ENCODE measurements around the gene EZH1.

The EZH1 gene

DNA sequence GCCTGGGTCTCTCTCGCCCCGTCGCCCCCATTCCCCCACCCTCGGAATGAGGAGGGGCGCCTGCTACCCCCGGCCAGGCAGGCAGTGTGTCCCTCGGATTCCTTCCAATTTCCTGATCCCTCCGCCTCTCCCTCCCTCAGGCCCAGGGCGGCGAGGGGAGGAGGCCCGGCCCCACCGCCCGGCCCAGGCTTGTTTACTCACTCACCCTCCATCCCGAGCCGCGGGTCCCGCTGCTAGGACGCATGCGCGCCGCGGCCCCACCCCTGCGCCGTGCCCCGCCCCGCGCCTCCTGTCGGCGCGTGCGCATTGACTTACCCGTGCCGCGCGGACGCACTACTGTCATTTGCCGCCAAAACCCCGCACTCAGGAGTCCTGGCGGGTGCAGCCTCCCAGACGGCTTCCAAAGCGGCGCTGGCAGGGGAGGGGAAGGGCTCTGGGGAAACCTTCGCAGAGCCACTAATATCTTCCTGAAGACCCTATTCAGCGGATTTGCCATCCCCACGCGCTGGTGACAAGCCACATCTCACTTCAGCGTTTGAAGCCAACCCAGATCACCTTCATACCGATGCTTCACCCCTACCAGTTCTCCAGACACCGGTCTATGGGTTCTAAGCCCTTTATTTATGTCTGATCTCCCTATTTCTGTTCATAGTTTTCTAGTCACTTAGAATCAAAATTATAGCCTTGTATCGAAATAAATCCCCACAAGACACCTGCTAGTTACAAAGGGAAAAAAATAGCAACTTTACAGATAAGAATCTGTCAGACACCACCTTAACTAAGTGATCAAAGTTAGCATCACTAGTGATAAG is at the start of gene EZH1:
Gene EZH1 (minus strand): TSS at position 235 of the 812 bp plus-strand sequence. CDS start 16,099 bp downstream, outside the sequence.
- no peaks in the 10 kb centered on the region for H3K36me3 ChIP-seq
- H3K27ac ChIP-seq: peak within 1 kb of the TSS; percentile 92
- no peaks in the 10 kb centered on the region for H3K9me3 ChIP-seq
- H3K4me1 ChIP-seq: peaks cover 0 to 17% (median 9%) of the 10 kb centered on the region in 4 donors
- intact Hi-C loops (cut with DNase I; ENCODE audit: low total_unique reads): no loop called here
- H3K27me3 ChIP-seq: no peaks in the 10 kb centered on the region
- peak; percentile 86 to 93 for DNase-seq
- TF ChIP-seq, protein P1, sequence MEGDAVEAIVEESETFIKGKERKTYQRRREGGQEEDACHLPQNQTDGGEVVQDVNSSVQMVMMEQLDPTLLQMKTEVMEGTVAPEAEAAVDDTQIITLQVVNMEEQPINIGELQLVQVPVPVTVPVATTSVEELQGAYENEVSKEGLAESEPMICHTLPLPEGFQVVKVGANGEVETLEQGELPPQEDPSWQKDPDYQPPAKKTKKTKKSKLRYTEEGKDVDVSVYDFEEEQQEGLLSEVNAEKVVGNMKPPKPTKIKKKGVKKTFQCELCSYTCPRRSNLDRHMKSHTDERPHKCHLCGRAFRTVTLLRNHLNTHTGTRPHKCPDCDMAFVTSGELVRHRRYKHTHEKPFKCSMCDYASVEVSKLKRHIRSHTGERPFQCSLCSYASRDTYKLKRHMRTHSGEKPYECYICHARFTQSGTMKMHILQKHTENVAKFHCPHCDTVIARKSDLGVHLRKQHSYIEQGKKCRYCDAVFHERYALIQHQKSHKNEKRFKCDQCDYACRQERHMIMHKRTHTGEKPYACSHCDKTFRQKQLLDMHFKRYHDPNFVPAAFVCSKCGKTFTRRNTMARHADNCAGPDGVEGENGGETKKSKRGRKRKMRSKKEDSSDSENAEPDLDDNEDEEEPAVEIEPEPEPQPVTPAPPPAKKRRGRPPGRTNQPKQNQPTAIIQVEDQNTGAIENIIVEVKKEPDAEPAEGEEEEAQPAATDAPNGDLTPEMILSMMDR (IDR thresholded peaks at IDR 0.05): peak; percentile 4 to 40
- peak within 1 kb of the TSS; percentile 69 to 75 for H3K4me3 ChIP-seq

DNA sequence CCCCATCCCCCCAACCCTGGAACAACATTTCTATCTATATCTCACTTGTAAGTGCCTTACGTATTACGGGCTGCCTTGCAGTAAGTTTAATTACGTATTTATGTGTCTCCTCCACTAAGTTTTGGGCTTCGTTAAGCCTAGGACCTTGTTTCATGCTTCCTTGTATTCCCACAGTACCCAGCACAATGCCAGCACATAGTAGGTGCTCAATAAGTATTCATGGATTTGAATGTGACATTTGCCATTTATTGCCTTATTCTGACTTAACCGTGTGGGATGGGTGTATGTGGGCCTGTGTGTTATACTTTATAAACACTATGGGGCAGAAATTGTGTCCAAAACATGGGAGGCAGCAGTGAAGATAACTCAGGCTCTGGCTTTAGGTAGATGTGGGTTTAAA is 47.7 kb upstream of the EZH1 start:
- no peak overlapping the region for H3K4me3 ChIP-seq
- peaks cover 0 to 9% (median 8%) of the 10 kb centered on the region in 4 donors for H3K4me1 ChIP-seq
- H3K27me3 ChIP-seq: peaks cover 0 to 24% of the 10 kb centered on the region in 2 donors
- intact Hi-C loops (cut with DNase I; ENCODE audit: low total_unique reads): no loop called here
- no peaks in the 10 kb centered on the region for H3K9me3 ChIP-seq
- TF ChIP-seq, protein P1 (IDR thresholded peaks at IDR 0.05): no peak
- peak in 1 of 2 donors; percentile 5 for DNase-seq
- H3K36me3 ChIP-seq: peaks cover 0 to 21% (median 4%) of the 10 kb centered on the region in 3 donors
- H3K27ac ChIP-seq: no peak overlapping the region

DNA sequence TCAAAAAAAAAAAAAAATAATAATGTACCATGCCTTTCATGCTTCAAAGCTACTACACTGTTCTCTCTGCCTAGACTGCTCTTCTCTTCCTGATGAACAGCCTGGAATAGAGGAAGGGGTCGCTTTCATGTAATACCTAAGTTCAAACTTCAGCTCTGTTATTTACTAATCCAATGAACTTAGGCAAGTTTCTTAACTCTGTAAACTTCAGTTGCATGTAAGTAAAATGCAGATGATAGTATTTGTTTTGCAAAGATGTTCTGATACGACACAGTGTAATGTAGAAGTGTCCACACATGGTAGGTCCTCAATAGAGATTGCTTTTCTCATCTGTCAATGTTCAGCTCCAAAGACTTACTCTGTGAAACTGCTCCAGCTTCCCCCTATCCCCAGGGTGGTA is 47.1 kb upstream of the EZH1 start:
- peaks cover 0 to 21% (median 4%) of the 10 kb centered on the region in 3 donors for H3K36me3 ChIP-seq
- H3K27me3 ChIP-seq: peaks cover 0 to 30% of the 10 kb centered on the region in 2 donors
- no peak overlapping the region for H3K4me3 ChIP-seq
- no peaks in the 10 kb centered on the region for H3K9me3 ChIP-seq
- H3K27ac ChIP-seq: no peak overlapping the region
- no peak for DNase-seq
- TF ChIP-seq, protein P1 (IDR thresholded peaks at IDR 0.05): no peak
- H3K4me1 ChIP-seq: peaks cover 0 to 3% (median 2%) of the 10 kb centered on the region in 4 donors
- intact Hi-C loops (cut with DNase I; ENCODE audit: low total_unique reads): no loop called here

DNA sequence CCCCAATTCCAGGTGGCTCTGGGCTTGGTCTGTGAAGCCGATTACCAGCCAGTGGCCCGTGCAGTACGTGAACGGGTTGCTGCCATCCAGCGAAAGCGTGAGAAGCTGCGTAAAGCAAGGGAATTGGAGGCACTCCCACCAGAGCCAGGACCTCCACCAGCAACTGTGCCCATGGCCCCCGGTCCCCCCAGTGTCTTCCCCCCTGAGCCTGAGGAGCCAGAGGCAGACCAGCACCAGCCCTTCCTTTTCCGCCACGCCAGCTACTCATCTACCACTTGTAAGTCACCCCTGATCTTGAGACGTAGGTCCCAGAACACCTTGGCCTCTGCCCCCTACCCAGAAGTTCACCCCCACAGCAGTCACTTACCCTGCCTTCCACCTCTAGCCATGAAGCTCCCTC is 42.4 kb upstream of the EZH1 start:
- Histone ChIP-seq H3K4me3 (no peak overlapping the region), H3K36me3 (no peaks in the 10 kb centered on the region), H3K27ac (no peak overlapping the region), H3K27me3 (peaks cover 0 to 77% of the 10 kb centered on the region in 2 donors), H3K9me3 (no peaks in the 10 kb centered on the region), H3K4me1 (peaks cover 0 to 22% (median 5%) of the 10 kb centered on the region in 4 donors)
- intact Hi-C loops (cut with DNase I; ENCODE audit: low total_unique reads): no loop called here
- TF ChIP-seq, protein P1 (IDR thresholded peaks at IDR 0.05): no peak
- no peak for DNase-seq

DNA sequence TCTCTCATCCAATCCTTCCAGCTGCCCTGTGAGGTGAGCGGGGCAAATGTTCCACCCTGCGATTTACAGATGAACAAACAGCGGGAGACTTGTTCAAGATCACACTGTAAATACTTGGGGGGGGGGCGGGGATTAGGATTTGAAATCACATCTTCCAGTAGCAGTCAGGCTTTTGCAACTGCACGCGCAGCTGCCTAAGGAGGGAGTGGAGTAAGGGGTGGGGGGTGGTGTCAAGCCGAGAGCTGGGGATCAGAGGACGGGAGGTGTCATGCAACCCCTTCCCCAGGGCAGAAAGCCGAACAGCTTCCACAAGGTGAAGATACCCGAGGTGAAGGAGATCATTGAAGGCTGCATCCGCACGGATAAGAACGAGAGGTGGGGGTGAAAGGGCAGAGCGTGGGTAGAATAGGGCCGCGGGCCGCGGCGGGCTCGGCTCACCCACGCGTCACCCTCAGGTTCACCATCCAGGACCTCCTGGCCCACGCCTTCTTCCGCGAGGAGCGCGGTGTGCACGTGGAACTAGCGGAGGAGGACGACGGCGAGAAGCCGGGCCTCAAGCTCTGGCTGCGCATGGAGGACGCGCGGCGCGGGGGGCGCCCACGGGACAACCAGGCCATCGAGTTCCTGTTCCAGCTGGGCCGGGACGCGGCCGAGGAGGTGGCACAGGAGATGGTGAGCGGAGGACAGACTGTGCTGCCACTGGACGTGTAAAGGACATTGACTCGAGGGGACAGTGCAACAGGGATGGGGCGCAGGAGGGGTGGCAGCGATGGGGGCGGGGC is 40.2 kb upstream of the EZH1 start:
- Histone ChIP-seq H3K36me3 (no peaks in the 10 kb centered on the region), H3K9me3 (no peaks in the 10 kb centered on the region), H3K4me3 (no peak overlapping the region), H3K27ac (no peak overlapping the region), H3K4me1 (peaks cover 0 to 41% (median 20%) of the 10 kb centered on the region in 4 donors), H3K27me3 (peaks cover 0 to 99% of the 10 kb centered on the region in 2 donors)
- intact Hi-C loops (cut with DNase I; ENCODE audit: low total_unique reads): no loop called here
- TF ChIP-seq, protein P1 (IDR thresholded peaks at IDR 0.05): no peak
- DNase-seq: no peak

Measured in tibial artery (tissue), 4 donors.